GM12878 (cell line): ENCODE data around the gene TAGLN3.

Experiments used
- FOXM1 ChIP-seq: IDR thresholded peaks from 2 replicates; pipeline ENCODE4 v1.6.1; 2012; ENCODE audit warnings: low read depth, mild to moderate bottlenecking, inconsistent platforms, low read length, moderate library complexity
- TAF1 ChIP-seq: IDR thresholded peaks from 2 replicates; pipeline ENCODE4 v1.6.1; 2011; ENCODE audit warnings: mild to moderate bottlenecking, low read depth, low read length, borderline replicate concordance
- TF ChIP-seq, protein P1 (sequence below), 3 experiments: IDR thresholded peaks in 2 of 3; conservative IDR thresholded peaks in 1 of 3; 2 replicates each; pipeline ENCODE4 v1.5.1; 2011; ENCODE audit warnings: low read depth in 3 of 3, low read length in 3 of 3, mild to moderate bottlenecking in 3 of 3, control low read depth in 2 of 3, moderate library complexity in 2 of 3, inconsistent platforms in 1 of 3, mixed read lengths in 1 of 3; ENCODE audit not compliant: control insufficient read depth in 2 of 3, insufficient read depth in 1 of 3; ENCODE audit errors: extremely low read depth in 1 of 3

DNA sequence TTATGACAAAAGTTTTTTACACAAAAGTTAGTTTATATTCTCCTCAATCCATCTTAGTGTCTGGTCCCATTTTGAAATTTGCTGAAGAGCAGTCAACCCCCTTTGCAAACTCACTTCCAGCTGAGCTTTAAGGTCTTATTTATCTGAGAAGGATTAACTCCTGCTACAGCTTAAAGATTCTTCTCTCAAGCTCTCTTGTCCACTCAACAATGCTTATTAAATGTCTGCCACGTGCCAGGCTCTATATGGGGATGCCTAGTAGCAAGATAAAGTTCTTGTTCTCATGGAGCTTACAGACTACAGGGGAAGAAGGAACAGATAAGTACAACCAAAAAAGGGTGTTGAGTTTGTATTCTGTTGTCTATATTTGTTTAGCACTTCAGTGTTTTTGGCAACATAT is 54.5 kb downstream of the TAGLN3 start:
- TF ChIP-seq TAF1 (no peak), FOXM1 (no peak)
- TF ChIP-seq, protein P1, sequence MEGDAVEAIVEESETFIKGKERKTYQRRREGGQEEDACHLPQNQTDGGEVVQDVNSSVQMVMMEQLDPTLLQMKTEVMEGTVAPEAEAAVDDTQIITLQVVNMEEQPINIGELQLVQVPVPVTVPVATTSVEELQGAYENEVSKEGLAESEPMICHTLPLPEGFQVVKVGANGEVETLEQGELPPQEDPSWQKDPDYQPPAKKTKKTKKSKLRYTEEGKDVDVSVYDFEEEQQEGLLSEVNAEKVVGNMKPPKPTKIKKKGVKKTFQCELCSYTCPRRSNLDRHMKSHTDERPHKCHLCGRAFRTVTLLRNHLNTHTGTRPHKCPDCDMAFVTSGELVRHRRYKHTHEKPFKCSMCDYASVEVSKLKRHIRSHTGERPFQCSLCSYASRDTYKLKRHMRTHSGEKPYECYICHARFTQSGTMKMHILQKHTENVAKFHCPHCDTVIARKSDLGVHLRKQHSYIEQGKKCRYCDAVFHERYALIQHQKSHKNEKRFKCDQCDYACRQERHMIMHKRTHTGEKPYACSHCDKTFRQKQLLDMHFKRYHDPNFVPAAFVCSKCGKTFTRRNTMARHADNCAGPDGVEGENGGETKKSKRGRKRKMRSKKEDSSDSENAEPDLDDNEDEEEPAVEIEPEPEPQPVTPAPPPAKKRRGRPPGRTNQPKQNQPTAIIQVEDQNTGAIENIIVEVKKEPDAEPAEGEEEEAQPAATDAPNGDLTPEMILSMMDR (IDR thresholded peaks at IDR 0.05 in 2 of 3, conservative IDR thresholded peaks at IDR 0.05 in 1 of 3; ENCODE audit: control insufficient read depth in 2 of 3, extremely low read depth in 1 of 3, insufficient read depth in 1 of 3, low read depth in 3 of 3, low read length in 3 of 3): no peak
